Ramos (cell line): ENCODE measurements around the gene ENTPD2.

Source experiments
- in situ Hi-C: fragments of 300-500 bp; cut with MboI; formaldehyde crosslinking; loops from one replicate; pipeline ENCODE4 v1.14.3; 2022; ENCODE audit warnings: low sequenced_read_pairs; ENCODE audit not compliant: unreplicated experiment

Gene ENTPD2

GRCh38 chr9:137053944-137054931, at the start of gene ENTPD2:
TSS of gene ENTPD2 (minus strand) at chr9:137054061. CDS start at chr9:137053997, 64 bp downstream.
- in situ Hi-C loops = loop anchor here (25.0 kb wide), 1 partner anchor 383 kb away; the partner anchor contains the start of gene ENTPD8

GRCh38 chr9:137103206-137103999, 49.5 kb upstream of the ENTPD2 start:
- in situ Hi-C loops = no loop called here

GRCh38 chr9:137099231-137099630, 45.4 kb upstream of the ENTPD2 start:
- in situ Hi-C loops = no loop called here

- in situ Hi-C loops = no loop called here
Observed at GRCh38 chr9:137097761-137098462, 44.1 kb upstream of the ENTPD2 start.

GRCh38 chr9:137096785-137097546, 43.1 kb upstream of the ENTPD2 start:
- in situ Hi-C loops = no loop called here

GRCh38 chr9:137095664-137096517, 42.0 kb upstream of the ENTPD2 start:
- in situ Hi-C loops = no loop called here

- in situ Hi-C loops = no loop called here
Observed at GRCh38 chr9:137089232-137089947, 35.5 kb upstream of the ENTPD2 start.

GRCh38 chr9:137088121-137088520, 34.3 kb upstream of the ENTPD2 start:
- in situ Hi-C loops = no loop called here

- in situ Hi-C loops = no loop called here
Observed at GRCh38 chr9:137087409-137087925, 33.6 kb upstream of the ENTPD2 start.

- in situ Hi-C loops = no loop called here
Observed at GRCh38 chr9:137086531-137087408, 32.9 kb upstream of the ENTPD2 start, which contains the start of gene MAN1B1. TSS of gene MAN1B1 (plus strand) at chr9:137086985. CDS start at chr9:137087000, 15 bp downstream.

GRCh38 chr9:137085920-137086530, 32.2 kb upstream of the ENTPD2 start:
- in situ Hi-C loops = no loop called here

- in situ Hi-C loops = no loop called here
Observed at GRCh38 chr9:137084526-137084925, 30.7 kb upstream of the ENTPD2 start.

- in situ Hi-C loops = no loop called here
Observed at GRCh38 chr9:137083394-137084004, 29.6 kb upstream of the ENTPD2 start.

GRCh38 chr9:137082925-137083290, 29.0 kb upstream of the ENTPD2 start:
- in situ Hi-C loops = no loop called here

- in situ Hi-C loops = no loop called here
Observed at GRCh38 chr9:137082222-137082924, 28.5 kb upstream of the ENTPD2 start.
